ENCODE measurements around the gene SLC8A1. TPM values are rescaled to one million over a fixed set of nuclear protein-coding genes. Genes with fewer than 3 reads are reported as not detected.

Gene SLC8A1
- total and polyA plus RNA-seq, 10 of the 15 experiments (the other 5 are each of a cell fraction or from before 2014, with no cell fraction given): under 0.01 to 1.2 (median 0.01) TPM; not detected in 3

DNA sequence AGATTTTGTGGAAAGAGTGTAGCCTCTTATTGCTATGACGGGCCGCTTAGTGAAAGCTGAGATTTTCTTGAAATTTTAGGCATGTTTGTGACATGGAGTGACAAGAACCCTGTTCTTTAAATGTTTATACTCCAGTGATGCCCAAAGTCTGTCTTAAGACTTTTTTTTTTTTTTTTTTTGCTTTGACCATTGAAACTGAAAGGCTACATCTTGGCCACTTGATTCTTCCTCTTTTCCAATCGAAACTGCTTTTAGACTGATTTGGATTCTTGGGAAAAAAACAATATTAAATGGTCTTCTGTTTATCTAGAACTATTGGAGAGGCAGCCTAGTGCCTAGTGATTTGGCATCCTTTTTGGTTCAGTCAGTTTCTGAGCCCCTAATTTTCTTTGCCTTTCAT lies 2.4 kb upstream of the SLC8A1 start:
- ATAC-seq (no peak), FAIRE-seq (no peak), DNase-seq (ENCODE audit: low read depth, low spot score) (no peak)
- H2AFZ ChIP-seq (ENCODE audit: control insufficient read depth, low read depth, low read length): no peak overlapping the region
- ChIA-PET CTCF (interaction anchor here (0.6 kb wide), 1 partner anchor 104 kb away, joined by 3 read pairs; no protein-coding TSS in a partner anchor), RAD21 (ENCODE audit: unreplicated experiment) (no interaction called here), POLR2A (no interaction called here), SMC1A (ENCODE audit: uncharacterized antibody, unreplicated experiment) (no interaction called here)
- H3K79me2 ChIP-seq (ENCODE audit: control insufficient read depth, insufficient read depth, low read length): no peaks in the 10 kb centered on the region
- TF ChIP-seq CBX3 (IDR thresholded peaks at IDR 0.05; ENCODE audit: borderline replicate concordance, low read depth) (no peak), TBL1XR1 (IDR thresholded peaks at IDR 0.05; ENCODE audit: low read depth, low read length) (no peak), SMAD1 (IDR thresholded peaks at IDR 0.05; ENCODE audit: low read depth, partially characterized antibody) (no peak), RELA (IDR thresholded peaks at IDR 0.05; ENCODE audit: borderline replicate concordance, partially characterized antibody) (no peak), FOXK2 (IDR thresholded peaks at IDR 0.05) (no peak), SP1 (IDR thresholded peaks at IDR 0.05; ENCODE audit: low read depth, low read length) (no peak), FOXM1 (IDR thresholded peaks at IDR 0.05; ENCODE audit: low read depth, low read length) (no peak), MEF2A (IDR thresholded peaks at IDR 0.05; ENCODE audit: insufficient read depth, low read depth, low read length) (no peak), TCF12 (IDR thresholded peaks at IDR 0.05; ENCODE audit: low read depth, low read length) (no peak), POU2F2 (IDR thresholded peaks at IDR 0.05; ENCODE audit: borderline replicate concordance, low read depth, low read length) (no peak)
- TF ChIP-seq, protein P1, sequence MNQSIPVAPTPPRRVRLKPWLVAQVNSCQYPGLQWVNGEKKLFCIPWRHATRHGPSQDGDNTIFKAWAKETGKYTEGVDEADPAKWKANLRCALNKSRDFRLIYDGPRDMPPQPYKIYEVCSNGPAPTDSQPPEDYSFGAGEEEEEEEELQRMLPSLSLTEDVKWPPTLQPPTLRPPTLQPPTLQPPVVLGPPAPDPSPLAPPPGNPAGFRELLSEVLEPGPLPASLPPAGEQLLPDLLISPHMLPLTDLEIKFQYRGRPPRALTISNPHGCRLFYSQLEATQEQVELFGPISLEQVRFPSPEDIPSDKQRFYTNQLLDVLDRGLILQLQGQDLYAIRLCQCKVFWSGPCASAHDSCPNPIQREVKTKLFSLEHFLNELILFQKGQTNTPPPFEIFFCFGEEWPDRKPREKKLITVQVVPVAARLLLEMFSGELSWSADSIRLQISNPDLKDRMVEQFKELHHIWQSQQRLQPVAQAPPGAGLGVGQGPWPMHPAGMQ (IDR thresholded peaks at IDR 0.05; ENCODE audit: borderline replicate concordance): no peak
- no peak overlapping the region for H3K4me2 ChIP-seq (ENCODE audit: control insufficient read depth, insufficient read depth)
- no peak overlapping the region for H3K4me3 ChIP-seq
- no peak overlapping the region for H3K27ac ChIP-seq (ENCODE audit: control insufficient read depth, insufficient read depth)
- no peak overlapping the region for H3K9ac ChIP-seq (ENCODE audit: control insufficient read depth, insufficient read depth, low read length)
- WGBS (ENCODE audit: insufficient coverage, insufficient replicate concordance, low lambda C conversion rate, missing lambda C conversion rate): 54% methylated on average over 3 of the region's 3 CpGs
- no TSS peak for BruUV-seq (replicated peaks)
- H3K36me3 ChIP-seq (ENCODE audit: control insufficient read depth in 2 of 2, insufficient read depth in 2 of 2, low read length in 1 of 2): no peaks in the 10 kb centered on the region
- no peaks in the 10 kb centered on the region for H3K9me3 ChIP-seq (replicated peaks; ENCODE audit: control insufficient read depth, insufficient read depth, low read length)
- in situ Hi-C loops (cut with MboI): no loop called here
- intact Hi-C loops (cut with micrococcal nuclease; ENCODE audit: unreplicated experiment): no loop called here
- no peaks in the 10 kb centered on the region for H3K4me1 ChIP-seq (ENCODE audit: control insufficient read depth, insufficient read depth, low read length)
- H4K20me1 ChIP-seq (ENCODE audit: control insufficient read depth, insufficient read depth): no peaks in the 10 kb centered on the region
- peaks cover 5 to 11% of the 10 kb centered on the region in 2 experiments for H3K27me3 ChIP-seq (replicated peaks in 1 of 2; ENCODE audit: control insufficient read depth in 2 of 2, insufficient read depth in 2 of 2, low read length in 1 of 2)

Measured in GM12878 (cell line).